GM12864 (cell line): ENCODE data around the gene RAB44.

ENCODE experiments used
- DNase-seq: peaks from one replicate; pipeline ENCODE4 v3.0.0-alpha.2; 2011; ENCODE audit warnings: low read depth
- H3K4me3 ChIP-seq: 2 replicates; pipeline ENCODE4 v1.5.1; 2011; ENCODE audit warnings: mild to moderate bottlenecking, low read depth, low read length, control low read depth
- CTCF ChIP-seq: IDR thresholded peaks from 2 replicates; pipeline ENCODE4 v1.5.1; 2011; ENCODE audit warnings: low read depth, mild to moderate bottlenecking, moderate library complexity, low read length, control low read depth, inconsistent platforms; ENCODE audit errors: missing control alignments

The RAB44 gene

GRCh38 chr6:36662380-36662779, 35.2 kb upstream of the RAB44 start:
- no peak for DNase-seq
- H3K4me3 ChIP-seq, result no peak overlapping the region; the same call in 1 of the 2 replicates
- TF ChIP-seq CTCF, result no peak

DNA sequence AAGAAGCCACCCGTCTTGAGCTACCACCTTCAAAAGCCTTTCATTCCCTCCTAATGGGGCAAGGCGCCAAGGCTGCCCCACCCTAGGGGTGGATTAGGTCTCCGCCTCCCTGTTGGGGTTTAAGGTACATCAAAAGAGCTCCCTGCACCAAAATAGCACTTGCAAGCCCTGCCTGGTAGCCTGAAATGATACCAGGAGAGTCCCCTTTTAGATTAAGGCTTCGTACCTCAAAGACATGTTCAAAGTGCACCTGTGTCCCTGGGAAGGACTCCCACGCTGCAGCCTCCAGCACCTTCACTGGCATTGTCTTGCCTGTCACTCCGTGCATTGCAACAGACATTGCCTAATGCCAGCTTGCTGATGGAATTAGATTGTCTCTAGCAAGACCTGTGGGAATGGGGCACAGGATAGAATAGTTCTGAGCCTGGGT, 34.8 kb upstream of the RAB44 start:
- DNase-seq, result no peak
- TF ChIP-seq CTCF, result no peak
- H3K4me3 ChIP-seq, result no peak overlapping the region; the same call in 1 of the 2 replicates

GRCh38 chr6:36663504-36664446, 33.9 kb upstream of the RAB44 start:
- DNase-seq, result no peak
- no peak overlapping the region for H3K4me3 ChIP-seq
- TF ChIP-seq CTCF, result no peak

GRCh38 chr6:36665180-36665579, 32.4 kb upstream of the RAB44 start:
- no peak overlapping the region for H3K4me3 ChIP-seq
- no peak for TF ChIP-seq CTCF
- no peak for DNase-seq

GRCh38 chr6:36666287-36666686, 31.3 kb upstream of the RAB44 start:
- H3K4me3 ChIP-seq, result no peak overlapping the region
- TF ChIP-seq CTCF, result no peak
- no peak for DNase-seq

GRCh38 chr6:36666826-36667591, 30.6 kb upstream of the RAB44 start:
- peak; percentile 79 for DNase-seq
- TF ChIP-seq CTCF, result no peak

More at GRCh38 chr6:36666826-36667591, 30.6 kb upstream of the RAB44 start:
- H3K4me3 ChIP-seq, result no peak overlapping the region
